Astrocyte (in vitro differentiated cells and primary cell): Measurements from ENCODE around the gene SMPD3.

ENCODE experiments used
- EZH2 ChIP-seq: IDR thresholded peaks from 2 replicates; pipeline ENCODE4 v1.6.1; 2012; ENCODE audit warnings: mild to moderate bottlenecking, low read length, inconsistent platforms; ENCODE audit not compliant: insufficient read depth
- TF ChIP-seq, protein P1 (sequence below): IDR thresholded peaks from 2 replicates; pipeline ENCODE4 v1.5.1; 2011; ENCODE audit warnings: low read depth, mild to moderate bottlenecking, inconsistent platforms, low read length, moderate library complexity; ENCODE audit not compliant: insufficient read depth

GRCh38 chr16:68492151-68492542, 43.8 kb upstream of the SMPD3 start:
- TF ChIP-seq, protein P1, sequence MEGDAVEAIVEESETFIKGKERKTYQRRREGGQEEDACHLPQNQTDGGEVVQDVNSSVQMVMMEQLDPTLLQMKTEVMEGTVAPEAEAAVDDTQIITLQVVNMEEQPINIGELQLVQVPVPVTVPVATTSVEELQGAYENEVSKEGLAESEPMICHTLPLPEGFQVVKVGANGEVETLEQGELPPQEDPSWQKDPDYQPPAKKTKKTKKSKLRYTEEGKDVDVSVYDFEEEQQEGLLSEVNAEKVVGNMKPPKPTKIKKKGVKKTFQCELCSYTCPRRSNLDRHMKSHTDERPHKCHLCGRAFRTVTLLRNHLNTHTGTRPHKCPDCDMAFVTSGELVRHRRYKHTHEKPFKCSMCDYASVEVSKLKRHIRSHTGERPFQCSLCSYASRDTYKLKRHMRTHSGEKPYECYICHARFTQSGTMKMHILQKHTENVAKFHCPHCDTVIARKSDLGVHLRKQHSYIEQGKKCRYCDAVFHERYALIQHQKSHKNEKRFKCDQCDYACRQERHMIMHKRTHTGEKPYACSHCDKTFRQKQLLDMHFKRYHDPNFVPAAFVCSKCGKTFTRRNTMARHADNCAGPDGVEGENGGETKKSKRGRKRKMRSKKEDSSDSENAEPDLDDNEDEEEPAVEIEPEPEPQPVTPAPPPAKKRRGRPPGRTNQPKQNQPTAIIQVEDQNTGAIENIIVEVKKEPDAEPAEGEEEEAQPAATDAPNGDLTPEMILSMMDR, result no peak
- no peak for TF ChIP-seq EZH2
